Fibroblast of villous mesenchyme (primary cell): ENCODE measurements around the gene ZBTB25. TPM values are rescaled to one million over a fixed set of nuclear protein-coding genes. Genes with fewer than 3 reads are reported as not detected.
A peak's percentile ranks its signal among the peaks of the same experiment; 100 is the strongest.

Experiments used
- DNase-seq: peaks from one replicate; pipeline ENCODE4 v3.0.0-alpha.2; 2010; ENCODE audit warnings: low read depth
- H3K4me3 ChIP-seq: 2 replicates; pipeline ENCODE4 v1.5.1; 2011; ENCODE audit warnings: low read depth, mild to moderate bottlenecking, low read length
- total RNA-seq: library from RNA; depleted of rRNA; stranded (reverse); fragments of >200 nt; gene quantifications from 2 replicates; pipeline ENCODE4 v1.2.3, GENCODE V29; 2012
- TF ChIP-seq, protein P1 (sequence below): IDR thresholded peaks from 2 replicates; pipeline ENCODE4 v1.5.1; 2012; ENCODE audit warnings: low read depth, mild to moderate bottlenecking, low read length; ENCODE audit not compliant: insufficient read depth

Gene ZBTB25
- total RNA-seq, 1 donor, result 8.6 TPM

DNA sequence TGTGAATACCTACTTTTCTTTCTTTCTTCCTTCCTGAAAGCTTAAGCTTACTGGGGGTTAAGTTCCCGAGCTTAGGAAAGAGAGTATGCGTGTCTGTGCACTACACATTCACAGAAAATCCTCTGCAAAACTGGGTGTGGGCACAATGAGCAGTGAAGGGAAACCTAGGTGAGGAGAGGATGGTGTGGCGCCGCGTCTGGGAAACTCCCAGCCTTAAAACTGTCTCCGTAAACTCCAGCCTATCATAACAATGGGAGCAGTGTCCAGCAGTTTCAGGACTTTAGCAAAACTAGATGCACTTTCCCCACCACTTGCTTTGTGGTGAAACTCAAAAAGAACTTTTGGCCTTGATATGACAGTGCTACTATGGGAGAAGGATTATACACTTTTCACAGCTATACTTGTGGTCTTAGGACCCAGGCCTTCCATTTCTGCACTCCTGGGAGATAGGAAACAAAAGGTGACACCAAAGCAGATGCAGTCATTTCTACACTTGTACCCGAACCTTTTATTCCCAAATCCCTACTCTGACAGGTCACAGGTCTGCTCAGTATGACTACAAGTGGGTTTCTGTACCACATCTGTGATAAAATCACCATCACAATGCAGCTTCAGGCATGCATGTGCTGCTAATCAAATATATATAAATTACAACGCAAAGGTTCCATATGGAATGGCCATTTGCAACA lies 27.9 kb downstream of the ZBTB25 start:
- no peak for DNase-seq
- TF ChIP-seq, protein P1, sequence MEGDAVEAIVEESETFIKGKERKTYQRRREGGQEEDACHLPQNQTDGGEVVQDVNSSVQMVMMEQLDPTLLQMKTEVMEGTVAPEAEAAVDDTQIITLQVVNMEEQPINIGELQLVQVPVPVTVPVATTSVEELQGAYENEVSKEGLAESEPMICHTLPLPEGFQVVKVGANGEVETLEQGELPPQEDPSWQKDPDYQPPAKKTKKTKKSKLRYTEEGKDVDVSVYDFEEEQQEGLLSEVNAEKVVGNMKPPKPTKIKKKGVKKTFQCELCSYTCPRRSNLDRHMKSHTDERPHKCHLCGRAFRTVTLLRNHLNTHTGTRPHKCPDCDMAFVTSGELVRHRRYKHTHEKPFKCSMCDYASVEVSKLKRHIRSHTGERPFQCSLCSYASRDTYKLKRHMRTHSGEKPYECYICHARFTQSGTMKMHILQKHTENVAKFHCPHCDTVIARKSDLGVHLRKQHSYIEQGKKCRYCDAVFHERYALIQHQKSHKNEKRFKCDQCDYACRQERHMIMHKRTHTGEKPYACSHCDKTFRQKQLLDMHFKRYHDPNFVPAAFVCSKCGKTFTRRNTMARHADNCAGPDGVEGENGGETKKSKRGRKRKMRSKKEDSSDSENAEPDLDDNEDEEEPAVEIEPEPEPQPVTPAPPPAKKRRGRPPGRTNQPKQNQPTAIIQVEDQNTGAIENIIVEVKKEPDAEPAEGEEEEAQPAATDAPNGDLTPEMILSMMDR, result no peak

DNA sequence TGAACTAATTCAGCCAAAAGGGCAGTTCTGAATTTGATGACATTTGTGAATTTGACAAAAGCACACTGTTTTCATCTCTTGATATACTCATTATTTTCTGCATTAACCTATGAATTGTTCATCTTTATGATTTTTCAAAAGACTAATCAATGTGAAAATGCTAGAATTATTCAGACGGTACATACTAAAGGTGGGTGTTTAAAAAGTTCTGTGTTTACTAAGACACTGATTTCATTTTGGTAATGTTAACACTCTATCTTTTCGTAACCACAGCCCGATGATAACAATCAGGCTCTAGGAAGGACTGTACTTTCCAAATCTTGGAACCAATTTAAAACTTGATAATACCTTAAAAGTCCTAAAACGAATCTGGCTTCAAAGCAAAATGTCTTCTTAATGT lies 28.9 kb downstream of the ZBTB25 start:
- H3K4me3 ChIP-seq, result no peak overlapping the region
- TF ChIP-seq, protein P1, result no peak
- no peak for DNase-seq

More for the DNA sequence above, 27.9 kb downstream of the ZBTB25 start:
- no peak overlapping the region for H3K4me3 ChIP-seq

DNA sequence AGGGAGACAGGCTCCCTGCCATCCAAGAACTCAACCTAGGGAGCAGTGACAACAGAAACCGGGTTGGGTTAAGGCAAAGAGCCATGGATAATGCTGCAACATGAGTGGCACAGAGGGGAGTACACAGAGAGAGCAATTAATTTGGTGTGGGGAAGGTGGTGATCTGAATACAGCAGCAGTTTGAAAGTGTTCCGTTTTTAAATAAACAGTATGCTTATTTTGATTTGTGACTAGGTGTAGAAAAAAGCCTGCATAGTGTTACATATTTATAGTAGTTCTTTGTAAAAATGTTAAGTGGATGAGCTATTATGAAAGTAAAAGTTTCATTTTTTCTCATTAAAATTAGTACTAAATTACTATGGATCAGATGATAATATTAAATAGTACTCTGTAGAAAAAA lies 29.6 kb downstream of the ZBTB25 start:
- TF ChIP-seq, protein P1, result no peak
- no peak for DNase-seq
- H3K4me3 ChIP-seq, result no peak overlapping the region

DNA sequence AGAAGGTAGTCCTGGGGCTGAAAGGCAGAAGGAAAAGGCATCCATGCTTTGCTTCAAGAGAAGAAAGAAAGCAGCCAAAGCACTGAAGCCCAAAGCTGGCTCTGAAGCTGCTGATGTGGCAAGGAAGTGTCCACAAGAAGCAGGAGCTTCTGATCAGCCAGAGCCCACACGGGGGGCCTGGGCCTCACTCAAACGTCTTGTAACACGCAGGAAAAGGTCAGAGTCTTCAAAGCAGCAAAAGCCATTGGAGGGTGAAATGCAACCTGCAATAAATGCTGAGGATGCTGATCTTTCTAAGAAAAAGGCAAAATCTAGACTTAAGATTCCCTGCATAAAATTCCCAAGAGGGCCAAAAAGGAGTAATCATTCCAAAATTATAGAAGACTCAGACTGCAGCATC lies 35.2 kb downstream of the ZBTB25 start:
- no peak overlapping the region for H3K4me3 ChIP-seq
- TF ChIP-seq, protein P1, result no peak
- DNase-seq, result no peak

DNA sequence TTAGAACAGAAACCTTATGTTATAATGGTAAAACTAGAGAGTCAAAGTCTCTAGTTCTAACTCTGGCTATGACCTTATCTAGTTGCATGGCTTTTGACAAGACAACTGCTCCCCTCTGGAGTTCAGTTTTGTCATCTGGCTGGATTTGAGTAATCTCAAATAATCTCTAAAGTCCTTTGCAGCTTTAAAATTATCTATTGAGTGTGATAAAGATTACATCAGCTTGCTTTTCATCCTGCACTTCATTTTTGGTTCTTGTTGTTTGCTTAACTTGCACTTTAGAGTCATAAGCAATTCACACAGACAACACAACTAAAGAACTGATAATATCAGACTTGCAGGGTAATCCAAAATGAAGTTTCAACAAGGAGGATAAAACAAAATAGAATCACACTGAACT lies 36.1 kb downstream of the ZBTB25 start:
- DNase-seq, result peak; percentile 49
- TF ChIP-seq, protein P1, result no peak
- no peak overlapping the region for H3K4me3 ChIP-seq

DNA sequence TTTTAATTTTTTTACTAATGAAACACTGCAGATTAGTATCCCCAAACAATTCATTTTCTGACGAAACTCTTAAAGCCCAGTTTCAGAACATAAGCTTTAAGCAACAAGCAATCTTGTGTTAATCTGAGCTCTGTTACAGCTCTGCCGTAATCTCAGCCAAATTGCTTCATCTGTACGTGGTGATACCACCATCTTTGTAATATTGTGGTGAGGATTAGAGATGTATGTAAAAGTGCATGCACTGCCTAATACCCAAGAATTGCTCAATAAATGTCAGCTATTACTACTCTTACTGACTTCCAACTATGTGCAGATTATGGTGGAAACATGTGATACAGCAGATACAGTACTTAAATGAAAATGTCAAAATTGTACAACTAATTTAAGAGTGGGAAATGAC lies 36.5 kb downstream of the ZBTB25 start:
- TF ChIP-seq, protein P1, result no peak
- H3K4me3 ChIP-seq, result no peak overlapping the region
- DNase-seq, result peak; percentile 86
